HEK293 (cell line): ENCODE data around the gene RPA4.

Experiments used
- CTCF ChIA-PET: fragments of 350-600 bp; formaldehyde crosslinking; extraction: SDS; loops from one replicate; lab custom pipeline; 2021; ENCODE audit warnings: antibody characterized with exemption; lab: Yijun Ruan, JAX
- POLR2A ChIA-PET: fragments of 300-600 bp; formaldehyde crosslinking; extraction: SDS; loops from one replicate; lab custom pipeline; 2020; ENCODE audit warnings: antibody characterized with exemption, inconsistent platforms; lab: Yijun Ruan, JAX
- H3K27ac ChIP-seq: fragments of 200-500 bp; sonication (Bioruptor generic); 2 replicates; pipeline ENCODE4 v1.5.1; 2014; ENCODE audit warnings: low read depth, low read length, control low read depth, inconsistent platforms; ENCODE audit errors: extremely low read depth
- H3K36me3 ChIP-seq, 2 experiments: fragments of 200-500 bp in 1 of 2; sonication (Bioruptor generic) in 1 of 2; 1 replicate in 1 of 2; 2 replicates in 1 of 2; pipeline ENCODE4 v1.5.1; 2014 to 2017; ENCODE audit warnings: inconsistent platforms in 2 of 2, low read length in 2 of 2; ENCODE audit not compliant: control insufficient read depth in 2 of 2, insufficient read depth in 1 of 2
- H3K4me1 ChIP-seq: fragments of 200-500 bp; sonication (Bioruptor generic); 2 replicates; pipeline ENCODE4 v1.5.1; 2014; ENCODE audit warnings: mild to moderate bottlenecking, low read length, inconsistent platforms; ENCODE audit not compliant: control insufficient read depth, insufficient read depth
- H3K4me3 ChIP-seq: 2 replicates; pipeline ENCODE4 v1.5.1; 2011; ENCODE audit warnings: low read depth, mild to moderate bottlenecking, control low read depth, low read length, moderate library complexity
- H3K9me3 ChIP-seq: fragments of 200-500 bp; sonication (Bioruptor generic); 2 replicates; pipeline ENCODE4 v1.5.1; 2014; ENCODE audit warnings: low read depth, low read length, inconsistent platforms; ENCODE audit not compliant: control insufficient read depth, insufficient read depth
- IKZF3 ChIP-seq: fragments of 450-650 bp; IDR thresholded peaks from 2 replicates; pipeline ENCODE4 v1.5.0; 2018; ENCODE audit warnings: missing biosample characterization, mild to moderate bottlenecking, missing genetic modification characterization, moderate library complexity
- KLF1 ChIP-seq: fragments of 450-650 bp; formaldehyde crosslinking; IDR thresholded peaks from 2 replicates; pipeline ENCODE4 v1.5.1; 2016; ENCODE audit warnings: missing biosample characterization, missing genetic modification characterization
- SALL2 ChIP-seq: fragments of 450-650 bp; formaldehyde crosslinking; IDR thresholded peaks from 2 replicates; pipeline ENCODE4 v1.5.0; 2017; ENCODE audit warnings: missing biosample characterization, mild to moderate bottlenecking, missing genetic modification characterization, borderline replicate concordance
- WT1 ChIP-seq: fragments of 450-650 bp; formaldehyde crosslinking; IDR thresholded peaks from 2 replicates; pipeline ENCODE4 v1.5.1; 2016; ENCODE audit warnings: missing biosample characterization, missing genetic modification characterization
- ZBTB48 ChIP-seq: fragments of 450-650 bp; formaldehyde crosslinking; IDR thresholded peaks from 2 replicates; pipeline ENCODE4 v1.5.1; 2016; ENCODE audit warnings: missing biosample characterization, missing genetic modification characterization
- ZNF112 ChIP-seq: fragments of 450-650 bp; formaldehyde crosslinking; IDR thresholded peaks from 2 replicates; pipeline ENCODE4 v1.5.0; 2017; ENCODE audit warnings: missing biosample characterization, missing genetic modification characterization
- ZNF146 ChIP-seq: fragments of 450-650 bp; formaldehyde crosslinking; IDR thresholded peaks from 2 replicates; pipeline ENCODE4 v1.5.1; 2016; ENCODE audit warnings: missing biosample characterization, missing genetic modification characterization
- ZNF175 ChIP-seq: fragments of 450-650 bp; formaldehyde crosslinking; IDR thresholded peaks from 2 replicates; pipeline ENCODE4 v1.5.1; 2016; ENCODE audit warnings: missing biosample characterization, missing genetic modification characterization
- ZNF221 ChIP-seq: fragments of 450-650 bp; formaldehyde crosslinking; IDR thresholded peaks from 2 replicates; pipeline ENCODE4 v1.5.1; 2017; ENCODE audit warnings: missing biosample characterization, missing genetic modification characterization, borderline replicate concordance
- ZNF302 ChIP-seq: fragments of 450-650 bp; formaldehyde crosslinking; IDR thresholded peaks from 2 replicates; pipeline ENCODE4 v1.5.1; 2016; ENCODE audit warnings: missing biosample characterization, missing genetic modification characterization, low read depth
- ZNF324 ChIP-seq: fragments of 450-650 bp; formaldehyde crosslinking; IDR thresholded peaks from 2 replicates; pipeline ENCODE4 v1.5.1; 2016; ENCODE audit warnings: missing biosample characterization, missing genetic modification characterization
- ZNF37A ChIP-seq: fragments of 450-650 bp; IDR thresholded peaks from 2 replicates; pipeline ENCODE4 v1.5.1; 2018; ENCODE audit warnings: missing biosample characterization, missing genetic modification characterization
- ZNF530 ChIP-seq: fragments of 450-650 bp; formaldehyde crosslinking; IDR thresholded peaks from 2 replicates; pipeline ENCODE4 v1.5.1; 2016; ENCODE audit warnings: low read depth, missing biosample characterization, missing genetic modification characterization
- ZNF544 ChIP-seq: fragments of 450-650 bp; formaldehyde crosslinking; IDR thresholded peaks from 2 replicates; pipeline ENCODE4 v1.5.0; 2017; ENCODE audit warnings: missing biosample characterization, missing genetic modification characterization
- ZNF561 ChIP-seq: fragments of 450-650 bp; IDR thresholded peaks from 2 replicates; pipeline ENCODE4 v1.5.1; 2018; ENCODE audit warnings: missing biosample characterization, missing genetic modification characterization, borderline replicate concordance
- ZNF624 ChIP-seq: fragments of 450-650 bp; formaldehyde crosslinking; IDR thresholded peaks from 2 replicates; pipeline ENCODE4 v1.5.1; 2017; ENCODE audit warnings: missing biosample characterization, missing genetic modification characterization
- ZNF629 ChIP-seq: fragments of 450-650 bp; formaldehyde crosslinking; IDR thresholded peaks from 2 replicates; pipeline ENCODE4 v1.5.1; 2017; ENCODE audit warnings: missing biosample characterization, missing genetic modification characterization
- ZNF837 ChIP-seq: fragments of 450-650 bp; formaldehyde crosslinking; IDR thresholded peaks from 2 replicates; pipeline ENCODE4 v1.5.1; 2016; ENCODE audit warnings: missing biosample characterization, missing genetic modification characterization
- TF ChIP-seq, protein P1 (sequence below): fragments of 450-650 bp; formaldehyde crosslinking; IDR thresholded peaks from 2 replicates; pipeline ENCODE4 v1.5.1; 2017; ENCODE audit warnings: missing biosample characterization, missing genetic modification characterization
- TF ChIP-seq, protein P2 (sequence below): fragments of 450-650 bp; formaldehyde crosslinking; IDR thresholded peaks from 2 replicates; pipeline ENCODE4 v1.5.1; 2016; ENCODE audit warnings: missing biosample characterization, missing genetic modification characterization
- TF ChIP-seq, protein P3 (sequence below): fragments of 450-650 bp; formaldehyde crosslinking; IDR thresholded peaks from 2 replicates; pipeline ENCODE4 v1.5.1; 2016; ENCODE audit warnings: missing biosample characterization, missing genetic modification characterization
- TF ChIP-seq, protein P4 (sequence below): fragments of 450-650 bp; formaldehyde crosslinking; IDR thresholded peaks from 2 replicates; pipeline ENCODE4 v1.5.1; 2017; ENCODE audit warnings: missing biosample characterization, missing genetic modification characterization

The RPA4 gene

DNA sequence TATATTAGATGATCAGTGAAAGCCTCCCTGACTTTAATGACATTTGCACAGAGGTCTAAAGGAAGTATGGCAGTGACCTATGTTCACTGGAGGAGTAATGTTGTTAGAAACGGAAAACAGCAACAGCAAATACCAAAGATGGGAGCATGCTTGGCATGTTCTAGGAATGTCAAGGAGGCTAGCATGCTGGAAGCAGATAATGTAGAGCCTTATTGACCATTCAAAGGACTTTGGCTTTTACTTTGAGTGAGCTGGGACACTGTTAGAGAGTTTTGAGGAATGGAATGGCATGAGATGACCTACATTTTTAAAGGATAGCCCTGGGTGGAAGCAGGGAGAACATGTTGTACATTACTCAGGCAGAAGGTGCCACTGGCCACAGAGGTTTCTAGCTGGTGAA is 6.0 kb downstream of the RPA4 start:
- Histone ChIP-seq H3K27ac (no peak overlapping the region), H3K4me1 (no peaks in the 10 kb centered on the region), H3K36me3 (no peaks in the 10 kb centered on the region), H3K4me3 (no peak overlapping the region), H3K9me3 (no peaks in the 10 kb centered on the region)
- ChIA-PET CTCF (no interaction called here), POLR2A (no interaction called here)
- TF ChIP-seq ZNF37A (tag by site-specific recombination) (no peak), ZNF146 (tag by site-specific recombination) (no peak), ZNF221 (tag by site-specific recombination) (no peak), ZNF544 (tag by site-specific recombination) (no peak), ZBTB48 (tag by site-specific recombination) (no peak), ZNF302 (tag by site-specific recombination) (no peak), SALL2 (tag by site-specific recombination) (no peak), KLF1 (tag by site-specific recombination) (no peak), WT1 (no peak), ZNF530 (tag by site-specific recombination) (no peak), IKZF3 (tag by site-specific recombination) (no peak), ZNF624 (tag by site-specific recombination) (no peak), ZNF837 (tag by site-specific recombination) (no peak), ZNF112 (tag by site-specific recombination) (no peak), ZNF629 (tag by site-specific recombination) (no peak)
- TF ChIP-seq, protein P1, sequence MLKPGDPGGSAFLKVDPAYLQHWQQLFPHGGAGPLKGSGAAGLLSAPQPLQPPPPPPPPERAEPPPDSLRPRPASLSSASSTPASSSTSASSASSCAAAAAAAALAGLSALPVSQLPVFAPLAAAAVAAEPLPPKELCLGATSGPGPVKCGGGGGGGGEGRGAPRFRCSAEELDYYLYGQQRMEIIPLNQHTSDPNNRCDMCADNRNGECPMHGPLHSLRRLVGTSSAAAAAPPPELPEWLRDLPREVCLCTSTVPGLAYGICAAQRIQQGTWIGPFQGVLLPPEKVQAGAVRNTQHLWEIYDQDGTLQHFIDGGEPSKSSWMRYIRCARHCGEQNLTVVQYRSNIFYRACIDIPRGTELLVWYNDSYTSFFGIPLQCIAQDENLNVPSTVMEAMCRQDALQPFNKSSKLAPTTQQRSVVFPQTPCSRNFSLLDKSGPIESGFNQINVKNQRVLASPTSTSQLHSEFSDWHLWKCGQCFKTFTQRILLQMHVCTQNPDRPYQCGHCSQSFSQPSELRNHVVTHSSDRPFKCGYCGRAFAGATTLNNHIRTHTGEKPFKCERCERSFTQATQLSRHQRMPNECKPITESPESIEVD (tag by site-specific recombination), result no peak
- TF ChIP-seq, protein P2, sequence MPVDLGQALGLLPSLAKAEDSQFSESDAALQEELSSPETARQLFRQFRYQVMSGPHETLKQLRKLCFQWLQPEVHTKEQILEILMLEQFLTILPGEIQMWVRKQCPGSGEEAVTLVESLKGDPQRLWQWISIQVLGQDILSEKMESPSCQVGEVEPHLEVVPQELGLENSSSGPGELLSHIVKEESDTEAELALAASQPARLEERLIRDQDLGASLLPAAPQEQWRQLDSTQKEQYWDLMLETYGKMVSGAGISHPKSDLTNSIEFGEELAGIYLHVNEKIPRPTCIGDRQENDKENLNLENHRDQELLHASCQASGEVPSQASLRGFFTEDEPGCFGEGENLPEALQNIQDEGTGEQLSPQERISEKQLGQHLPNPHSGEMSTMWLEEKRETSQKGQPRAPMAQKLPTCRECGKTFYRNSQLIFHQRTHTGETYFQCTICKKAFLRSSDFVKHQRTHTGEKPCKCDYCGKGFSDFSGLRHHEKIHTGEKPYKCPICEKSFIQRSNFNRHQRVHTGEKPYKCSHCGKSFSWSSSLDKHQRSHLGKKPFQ (tag by site-specific recombination), result no peak
- TF ChIP-seq, protein P3, sequence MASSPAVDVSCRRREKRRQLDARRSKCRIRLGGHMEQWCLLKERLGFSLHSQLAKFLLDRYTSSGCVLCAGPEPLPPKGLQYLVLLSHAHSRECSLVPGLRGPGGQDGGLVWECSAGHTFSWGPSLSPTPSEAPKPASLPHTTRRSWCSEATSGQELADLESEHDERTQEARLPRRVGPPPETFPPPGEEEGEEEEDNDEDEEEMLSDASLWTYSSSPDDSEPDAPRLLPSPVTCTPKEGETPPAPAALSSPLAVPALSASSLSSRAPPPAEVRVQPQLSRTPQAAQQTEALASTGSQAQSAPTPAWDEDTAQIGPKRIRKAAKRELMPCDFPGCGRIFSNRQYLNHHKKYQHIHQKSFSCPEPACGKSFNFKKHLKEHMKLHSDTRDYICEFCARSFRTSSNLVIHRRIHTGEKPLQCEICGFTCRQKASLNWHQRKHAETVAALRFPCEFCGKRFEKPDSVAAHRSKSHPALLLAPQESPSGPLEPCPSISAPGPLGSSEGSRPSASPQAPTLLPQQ (tag by site-specific recombination), result no peak

DNA sequence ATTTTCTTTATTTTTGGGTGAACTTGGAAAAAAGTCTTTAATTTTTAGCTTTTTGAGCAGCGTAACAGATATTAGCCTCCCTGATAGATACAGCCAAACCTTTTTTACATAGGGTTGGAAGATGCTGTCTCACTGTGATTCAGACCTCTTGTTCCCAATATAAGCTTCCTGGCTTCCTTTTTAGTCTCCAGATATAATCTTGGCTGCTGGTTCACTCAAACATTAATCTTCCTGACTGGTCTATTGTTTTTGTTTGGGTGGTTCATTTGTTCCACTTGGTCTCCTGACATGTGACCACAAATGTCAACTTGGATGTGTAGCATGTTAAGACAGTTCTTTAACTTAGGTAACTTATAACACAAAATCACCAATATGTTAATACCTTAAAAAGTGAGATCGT is 23.0 kb downstream of the RPA4 start:
- no peak overlapping the region for H3K27ac ChIP-seq
- no peak overlapping the region for H3K4me3 ChIP-seq
- H3K36me3 ChIP-seq, result no peaks in the 10 kb centered on the region
- POLR2A ChIA-PET, result no interaction called here
- H3K9me3 ChIP-seq, result no peaks in the 10 kb centered on the region
- CTCF ChIA-PET, result interaction anchor here (0.7 to 1.1 kb wide), 3 partner anchors 8 to 42 kb away, joined by 3 to 5 read pairs (median 3); no protein-coding TSS in a partner anchor
- TF ChIP-seq, protein P4, sequence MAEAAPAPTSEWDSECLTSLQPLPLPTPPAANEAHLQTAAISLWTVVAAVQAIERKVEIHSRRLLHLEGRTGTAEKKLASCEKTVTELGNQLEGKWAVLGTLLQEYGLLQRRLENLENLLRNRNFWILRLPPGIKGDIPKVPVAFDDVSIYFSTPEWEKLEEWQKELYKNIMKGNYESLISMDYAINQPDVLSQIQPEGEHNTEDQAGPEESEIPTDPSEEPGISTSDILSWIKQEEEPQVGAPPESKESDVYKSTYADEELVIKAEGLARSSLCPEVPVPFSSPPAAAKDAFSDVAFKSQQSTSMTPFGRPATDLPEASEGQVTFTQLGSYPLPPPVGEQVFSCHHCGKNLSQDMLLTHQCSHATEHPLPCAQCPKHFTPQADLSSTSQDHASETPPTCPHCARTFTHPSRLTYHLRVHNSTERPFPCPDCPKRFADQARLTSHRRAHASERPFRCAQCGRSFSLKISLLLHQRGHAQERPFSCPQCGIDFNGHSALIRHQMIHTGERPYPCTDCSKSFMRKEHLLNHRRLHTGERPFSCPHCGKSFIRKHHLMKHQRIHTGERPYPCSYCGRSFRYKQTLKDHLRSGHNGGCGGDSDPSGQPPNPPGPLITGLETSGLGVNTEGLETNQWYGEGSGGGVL (tag by site-specific recombination), result no peak
- no peak for TF ChIP-seq ZNF324 (tag by site-specific recombination)
- no peak for TF ChIP-seq ZNF561 (tag by site-specific recombination)
- no peak for TF ChIP-seq ZNF175
- no peaks in the 10 kb centered on the region for H3K4me1 ChIP-seq
